GM18951 (cell line): Measurements from ENCODE around the gene CELF2.

Source experiments
- POLR2A ChIP-seq: IDR thresholded peaks from 4 replicates; pipeline ENCODE4 v1.6.1; 2011; ENCODE audit warnings: mild to moderate bottlenecking; ENCODE audit not compliant: insufficient read length, insufficient read depth; ENCODE audit errors: extremely low read depth
- in situ Hi-C: fragments of 300-500 bp; cut with MboI; formaldehyde crosslinking; loops from one replicate; pipeline ENCODE4 v1.12.0; 2022; ENCODE audit warnings: low sequenced_read_pairs, mixed read lengths, inconsistent platforms; ENCODE audit not compliant: unreplicated experiment

The CELF2 gene

DNA sequence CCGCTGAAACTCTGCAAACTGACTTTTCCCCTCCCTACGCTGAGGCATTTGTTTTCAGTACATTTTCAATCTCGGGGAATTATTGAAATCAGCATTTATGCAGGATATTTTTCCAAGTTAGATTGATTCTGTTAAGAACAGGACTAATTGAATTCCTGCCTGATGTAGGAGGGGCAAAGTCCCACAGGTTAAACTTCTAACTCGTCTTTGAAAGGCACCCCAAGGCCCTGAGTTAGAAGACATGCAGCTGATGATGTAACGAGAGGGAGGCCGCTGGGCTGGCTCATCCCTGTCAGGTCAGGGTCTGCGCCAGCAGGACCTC lies 253.1 kb downstream of the CELF2 start:
- TF ChIP-seq POLR2A: no peak
- in situ Hi-C loops: no loop called here

DNA sequence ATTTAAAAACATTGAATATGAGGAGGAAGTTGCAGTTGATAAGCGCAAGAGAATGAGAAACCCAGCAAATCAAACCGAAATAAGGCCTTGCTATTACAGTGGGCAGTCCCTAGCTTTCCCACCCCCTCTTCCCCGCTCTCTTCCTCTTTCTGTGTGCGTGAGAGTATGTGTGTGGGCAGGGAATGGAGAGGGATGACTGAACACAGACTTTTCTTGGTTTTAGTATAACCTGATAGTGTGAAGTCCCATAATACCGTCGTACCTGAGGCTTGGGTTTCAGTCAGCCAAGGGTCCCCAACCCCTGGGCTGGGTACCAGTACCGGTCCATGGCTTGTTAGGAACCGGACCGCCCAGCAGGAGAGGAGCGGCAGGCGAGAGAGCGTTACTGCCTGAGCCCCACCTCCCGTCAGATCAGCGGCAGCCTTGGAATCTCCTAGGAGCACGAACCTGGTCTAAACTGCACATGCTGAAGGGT lies 255.3 kb downstream of the CELF2 start:
- no peak for TF ChIP-seq POLR2A
- in situ Hi-C loops: no loop called here

DNA sequence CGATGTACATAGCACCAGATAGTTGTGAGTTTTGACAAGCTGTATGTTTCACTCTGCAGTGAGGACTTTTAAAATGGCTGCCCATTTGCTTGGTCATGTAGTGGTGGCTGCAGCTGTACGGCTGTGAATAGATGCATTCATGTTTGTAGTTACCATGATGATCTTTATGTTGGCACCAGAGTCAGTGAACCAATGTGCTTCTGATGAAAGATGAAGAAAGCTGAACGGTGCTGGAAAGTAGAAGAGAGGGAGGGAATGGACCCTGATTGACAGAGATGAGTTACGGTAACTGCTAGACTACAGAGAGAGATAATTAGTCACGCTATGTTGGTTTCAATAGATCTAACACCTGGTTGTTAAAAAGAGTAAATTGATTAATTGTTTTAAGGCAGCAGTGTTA lies 256.8 kb downstream of the CELF2 start:
- in situ Hi-C loops: no loop called here
- TF ChIP-seq POLR2A: no peak

DNA sequence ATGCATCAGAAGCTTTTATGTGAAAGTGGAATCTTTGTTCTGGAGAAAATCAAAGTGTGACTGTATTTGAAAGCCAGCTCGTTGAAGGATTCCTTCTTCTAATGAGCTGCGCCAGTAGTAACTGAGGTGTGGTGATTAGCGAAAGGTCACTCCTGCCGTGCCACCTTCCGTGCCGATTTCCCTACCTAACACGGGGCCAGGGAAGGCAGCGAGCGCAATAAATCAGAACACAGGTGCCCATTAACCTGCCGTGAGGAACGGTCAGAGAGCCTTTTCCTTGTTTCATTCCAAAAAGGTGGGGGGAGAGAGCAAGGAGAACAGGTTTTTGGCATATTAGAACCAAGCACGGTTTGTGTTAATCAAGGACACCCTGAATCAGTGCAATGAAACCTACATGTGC lies 258.0 kb downstream of the CELF2 start:
- in situ Hi-C loops: no loop called here
- no peak for TF ChIP-seq POLR2A

DNA sequence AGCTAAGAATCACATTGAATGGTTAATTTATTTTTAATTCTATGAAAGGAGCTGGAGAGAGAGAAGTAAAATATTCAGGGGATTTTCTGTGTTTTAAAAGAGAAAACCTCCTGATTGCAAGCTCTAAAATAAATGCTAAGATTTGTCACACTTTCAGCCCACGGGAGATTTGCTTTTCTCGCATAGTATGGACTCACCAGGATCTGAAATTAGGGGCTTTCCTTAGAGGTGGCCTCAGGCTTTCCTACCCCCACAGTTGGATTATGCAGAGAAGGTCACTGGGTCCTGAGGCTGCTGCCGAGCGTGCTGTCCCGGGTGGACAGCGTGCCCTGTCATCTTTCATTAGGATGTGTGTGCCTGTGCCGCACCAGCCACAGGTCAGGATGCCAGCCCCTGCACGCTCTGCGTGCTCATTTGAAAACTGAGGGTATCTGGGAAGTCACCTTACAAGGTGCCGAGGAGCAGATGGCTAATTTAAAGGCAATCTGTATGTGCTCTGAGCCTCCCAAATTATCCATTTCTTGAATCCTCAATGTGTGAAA lies 258.8 kb downstream of the CELF2 start:
- no peak for TF ChIP-seq POLR2A
- in situ Hi-C loops: no loop called here

DNA sequence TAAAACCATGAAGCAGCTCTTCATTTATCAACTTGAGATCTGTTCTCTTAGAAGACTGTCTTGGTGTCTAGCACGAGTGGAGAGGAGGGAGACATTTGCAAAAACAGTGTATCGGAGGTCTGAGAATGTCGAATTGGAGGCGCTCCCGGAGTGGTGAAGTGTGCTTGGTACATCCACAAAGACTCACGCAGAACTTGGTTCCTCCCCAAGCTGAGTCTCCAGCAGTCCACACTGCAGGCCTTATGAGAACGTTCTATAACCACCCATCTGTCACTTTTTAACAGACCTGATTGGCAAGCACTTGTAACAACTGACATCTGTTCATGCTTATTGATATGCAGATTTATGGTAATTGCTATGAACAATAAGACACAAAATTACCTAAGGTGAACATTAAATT lies 261.6 kb downstream of the CELF2 start:
- in situ Hi-C loops: no loop called here
- TF ChIP-seq POLR2A: no peak

DNA sequence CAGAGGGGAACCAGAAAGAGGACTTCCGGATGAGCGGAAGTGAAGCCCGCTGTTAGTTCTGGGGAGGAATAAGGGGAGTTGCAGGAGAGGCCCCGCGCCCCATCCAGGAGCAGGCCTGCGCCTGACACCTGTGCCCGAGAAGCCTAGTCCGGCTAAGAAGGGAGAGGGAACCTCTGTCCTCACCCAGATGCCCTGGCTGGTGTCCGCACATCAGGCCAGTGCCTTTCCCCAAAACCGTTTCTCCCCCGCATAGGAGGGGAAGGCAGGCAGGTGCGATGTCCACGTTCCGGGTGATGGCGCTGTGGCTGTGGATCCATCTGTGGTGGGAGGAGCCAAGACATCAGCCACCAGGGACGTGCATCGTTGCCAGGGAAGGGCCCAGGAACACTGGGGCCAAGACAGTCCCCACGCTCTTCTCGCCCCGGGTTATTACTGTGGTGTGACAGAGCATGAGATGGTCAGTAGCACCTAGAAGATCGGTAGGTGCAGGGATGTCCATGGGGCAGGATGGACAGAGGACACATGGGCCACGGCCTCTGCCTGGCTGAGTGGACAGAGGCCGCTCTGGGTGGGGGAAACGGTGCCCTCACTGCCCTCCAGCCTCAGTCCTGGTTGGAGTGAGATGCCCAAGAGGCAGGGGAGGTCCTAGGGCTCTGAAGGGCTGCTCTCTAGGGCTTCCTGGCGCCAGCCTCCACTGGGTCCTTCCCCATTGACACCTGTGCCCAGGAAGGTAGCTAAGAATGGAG lies 262.7 kb downstream of the CELF2 start:
- TF ChIP-seq POLR2A: no peak
- in situ Hi-C loops: no loop called here

DNA sequence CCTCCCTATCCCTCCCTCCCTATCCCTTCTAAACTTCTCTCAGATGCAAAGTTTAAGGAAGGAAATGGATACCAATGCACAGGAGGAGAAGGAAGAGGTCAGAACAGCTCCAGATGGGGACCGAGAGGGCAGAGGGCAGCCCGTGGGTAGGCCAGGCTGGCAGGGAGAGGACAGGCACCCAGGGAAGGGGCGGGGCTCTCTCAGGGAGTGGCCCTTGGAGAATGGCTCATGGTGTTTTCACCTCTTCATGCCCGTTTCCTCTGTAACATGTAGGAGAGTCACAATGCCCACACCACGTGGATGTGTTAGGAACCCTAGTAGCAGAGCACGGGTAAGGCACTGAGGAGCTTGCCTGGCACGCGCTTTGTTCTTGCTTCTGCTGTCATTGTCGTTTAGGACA lies 264.5 kb downstream of the CELF2 start:
- TF ChIP-seq POLR2A: no peak
- in situ Hi-C loops: no loop called here

DNA sequence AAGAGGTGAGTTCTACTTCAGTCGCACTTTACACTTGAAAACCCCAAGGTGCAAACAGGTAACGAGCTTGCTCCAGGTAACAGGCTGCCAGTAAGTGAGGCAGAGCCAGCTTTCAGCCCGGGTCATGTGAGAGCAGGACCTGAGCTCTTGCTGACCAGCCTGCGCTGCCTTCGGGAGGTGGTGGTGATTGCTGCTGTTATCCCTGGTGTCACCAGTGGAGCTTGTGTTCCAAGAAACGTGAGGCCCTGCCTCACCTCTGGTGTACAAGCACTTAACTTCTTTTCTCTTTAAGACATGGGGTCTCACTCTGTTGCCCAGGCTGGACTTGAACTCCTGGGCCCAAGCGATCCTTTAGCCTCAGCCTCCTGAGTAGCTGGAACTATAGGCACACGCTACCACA lies 265.0 kb downstream of the CELF2 start:
- in situ Hi-C loops: no loop called here
- no peak for TF ChIP-seq POLR2A

DNA sequence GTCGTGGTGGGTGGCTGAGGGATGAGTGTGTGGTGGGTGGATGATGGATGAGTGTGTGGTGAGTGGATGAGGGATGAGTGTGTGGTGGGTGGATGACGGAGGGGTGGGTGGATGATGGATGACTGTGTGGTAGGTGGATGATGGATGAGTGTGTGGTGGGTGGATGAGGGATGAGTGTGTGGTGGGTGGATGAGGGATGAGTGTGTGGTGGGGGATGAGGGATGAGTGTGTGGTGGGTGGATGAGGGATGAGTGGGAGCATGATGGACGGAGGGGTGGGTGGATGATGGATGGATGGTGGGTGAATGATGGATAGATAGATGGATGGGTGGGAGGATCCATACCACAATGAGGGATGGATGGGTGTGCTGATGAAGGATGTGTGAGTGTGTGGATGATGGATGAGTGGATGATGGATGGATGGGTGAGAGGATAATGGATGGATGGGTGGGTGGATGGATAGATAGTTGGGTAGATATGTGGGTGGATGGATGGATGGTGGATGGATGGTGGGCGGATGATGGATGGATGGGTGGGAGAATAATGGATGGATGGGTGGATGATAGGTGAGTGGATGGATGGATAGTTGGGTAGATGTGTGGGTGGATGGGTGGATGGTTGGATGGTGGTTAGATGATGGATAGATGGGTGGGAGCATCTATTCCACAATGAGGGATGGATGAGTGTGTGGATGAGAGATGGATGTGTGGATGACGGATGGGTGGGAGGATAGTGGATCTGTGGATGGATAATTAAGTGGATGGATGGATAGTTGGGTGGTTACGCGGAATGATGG lies 266.8 kb downstream of the CELF2 start:
- in situ Hi-C loops: no loop called here
- TF ChIP-seq POLR2A: no peak

DNA sequence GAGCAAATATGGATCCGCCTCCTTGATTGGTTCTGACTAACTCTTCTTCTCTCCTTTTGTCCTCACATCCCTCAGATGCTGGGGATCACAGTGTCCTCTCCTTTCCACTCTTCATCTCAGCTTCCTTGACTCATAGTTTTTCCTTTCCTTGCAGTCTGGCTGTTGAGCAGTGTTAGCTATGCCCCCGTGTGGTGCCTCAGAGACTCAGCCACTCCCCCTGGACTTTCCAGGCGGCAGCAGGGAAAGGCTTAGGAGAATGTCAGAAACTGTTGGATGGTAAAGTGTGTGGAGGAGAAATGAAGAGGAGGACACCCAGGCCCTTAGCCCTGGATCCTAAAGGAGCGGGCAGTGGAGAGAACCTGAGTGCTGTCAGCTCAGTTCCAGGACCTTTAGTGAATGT lies 267.5 kb downstream of the CELF2 start:
- in situ Hi-C loops: no loop called here
- no peak for TF ChIP-seq POLR2A

DNA sequence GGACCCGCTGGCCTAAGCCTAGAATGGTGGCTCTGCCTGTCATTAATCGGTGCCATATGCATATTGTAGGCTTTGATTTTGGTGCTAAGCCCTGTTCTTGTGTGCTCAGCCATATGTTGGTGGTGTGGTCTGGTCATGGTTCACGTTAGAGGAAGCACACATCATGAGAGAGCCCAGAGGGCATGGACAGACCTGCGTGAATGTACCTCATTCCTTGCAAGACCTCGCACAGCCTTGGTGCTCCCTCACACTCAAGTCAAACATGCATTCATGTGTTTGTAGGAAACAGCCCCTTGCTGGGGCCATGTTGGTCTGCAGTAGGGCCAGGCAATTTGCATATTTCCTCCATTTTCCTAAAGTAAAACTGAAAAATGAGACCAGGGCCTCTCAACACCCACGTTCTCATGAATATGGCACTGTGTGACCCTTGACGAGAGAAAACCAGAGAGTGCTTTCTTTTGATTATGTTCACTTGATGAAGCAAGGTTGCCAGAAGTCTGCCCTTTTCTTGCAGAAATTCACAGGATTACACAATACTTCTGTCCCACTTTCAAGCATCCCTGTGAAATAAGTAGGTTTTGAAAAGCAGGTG lies 268.7 kb downstream of the CELF2 start:
- no peak for TF ChIP-seq POLR2A
- in situ Hi-C loops: no loop called here

DNA sequence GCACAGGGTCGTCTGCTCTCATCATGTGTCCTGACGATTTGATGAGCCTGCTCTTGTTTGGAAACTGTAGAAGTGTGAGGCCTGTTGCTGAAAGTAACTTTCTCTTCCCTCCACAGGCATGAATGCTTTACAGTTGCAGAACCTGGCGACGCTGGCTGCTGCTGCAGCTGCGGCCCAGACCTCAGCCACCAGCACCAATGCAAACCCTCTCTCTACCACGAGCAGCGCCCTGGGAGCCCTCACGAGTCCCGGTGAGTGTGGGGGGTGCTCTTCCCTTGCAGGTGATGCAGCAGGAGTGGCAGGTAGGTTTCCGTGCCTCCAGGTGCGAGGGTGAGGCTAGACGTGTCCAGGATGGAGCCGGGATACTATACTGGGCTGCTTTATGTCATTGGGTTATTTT lies 270.6 kb downstream of the CELF2 start:
- no peak for TF ChIP-seq POLR2A
- in situ Hi-C loops: no loop called here

DNA sequence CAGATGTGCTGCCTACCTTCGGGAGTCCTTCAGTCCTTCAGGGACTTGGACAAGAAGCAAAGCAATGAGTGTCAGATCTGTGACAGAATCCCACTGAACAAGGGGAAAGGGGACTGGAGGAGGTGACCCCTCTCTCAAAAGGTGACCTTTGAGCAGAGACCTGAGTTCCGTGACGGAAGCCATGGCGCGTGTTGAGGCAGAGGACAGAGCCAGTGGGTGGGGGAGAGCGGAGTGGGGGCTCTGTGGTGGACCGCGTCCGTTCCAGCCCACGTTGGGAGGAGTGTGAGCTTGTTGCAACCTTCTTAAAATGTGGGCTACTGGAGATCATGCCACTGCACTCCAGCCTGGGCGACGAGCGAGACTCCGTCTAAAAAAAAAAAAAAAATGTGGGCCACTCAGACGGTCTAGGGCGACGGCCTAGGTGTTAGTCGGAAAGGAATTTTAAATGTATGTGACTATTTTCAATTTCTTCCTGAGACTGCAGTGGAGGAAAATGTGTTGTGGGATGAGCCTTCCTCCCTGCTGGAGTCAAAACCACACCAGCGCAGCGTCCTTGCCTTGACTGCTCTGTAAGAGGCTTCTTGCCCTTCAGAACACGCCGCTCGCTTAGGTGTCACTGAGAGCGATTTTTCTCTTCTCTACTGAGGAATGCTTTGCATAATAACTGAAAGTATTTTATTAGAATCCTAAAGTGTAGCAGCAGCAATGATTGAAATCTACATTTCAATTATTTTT lies 272.7 kb downstream of the CELF2 start:
- no peak for TF ChIP-seq POLR2A
- in situ Hi-C loops: no loop called here
